Skin epidermis (tissue), 12 donors: ENCODE data around the gene HIVEP3.

Experiments
- H3K27ac ChIP-seq, 21 experiments: fragments of 200-600 bp; sonication (generic) in 11 of 21; one replicate each; pipeline ENCODE4 v1.5.0; 2020; ENCODE audit warnings: mild to moderate bottlenecking in 3 of 21, inconsistent platforms in 2 of 21, moderate library complexity in 2 of 21
- H3K4me3 ChIP-seq, 7 experiments: fragments of 200-600 bp; sonication (generic) in 2 of 7; one replicate each; pipeline ENCODE4 v1.5.0; 2020; ENCODE audit warnings: inconsistent platforms in 2 of 7, mild to moderate bottlenecking in 2 of 7, moderate library complexity in 1 of 7

Gene HIVEP3

GRCh38 chr1:41546833-41547135, 371.9 kb downstream of the HIVEP3 start:
- H3K4me3 ChIP-seq: no peak overlapping the region
- no peak overlapping the region for H3K27ac ChIP-seq

DNA sequence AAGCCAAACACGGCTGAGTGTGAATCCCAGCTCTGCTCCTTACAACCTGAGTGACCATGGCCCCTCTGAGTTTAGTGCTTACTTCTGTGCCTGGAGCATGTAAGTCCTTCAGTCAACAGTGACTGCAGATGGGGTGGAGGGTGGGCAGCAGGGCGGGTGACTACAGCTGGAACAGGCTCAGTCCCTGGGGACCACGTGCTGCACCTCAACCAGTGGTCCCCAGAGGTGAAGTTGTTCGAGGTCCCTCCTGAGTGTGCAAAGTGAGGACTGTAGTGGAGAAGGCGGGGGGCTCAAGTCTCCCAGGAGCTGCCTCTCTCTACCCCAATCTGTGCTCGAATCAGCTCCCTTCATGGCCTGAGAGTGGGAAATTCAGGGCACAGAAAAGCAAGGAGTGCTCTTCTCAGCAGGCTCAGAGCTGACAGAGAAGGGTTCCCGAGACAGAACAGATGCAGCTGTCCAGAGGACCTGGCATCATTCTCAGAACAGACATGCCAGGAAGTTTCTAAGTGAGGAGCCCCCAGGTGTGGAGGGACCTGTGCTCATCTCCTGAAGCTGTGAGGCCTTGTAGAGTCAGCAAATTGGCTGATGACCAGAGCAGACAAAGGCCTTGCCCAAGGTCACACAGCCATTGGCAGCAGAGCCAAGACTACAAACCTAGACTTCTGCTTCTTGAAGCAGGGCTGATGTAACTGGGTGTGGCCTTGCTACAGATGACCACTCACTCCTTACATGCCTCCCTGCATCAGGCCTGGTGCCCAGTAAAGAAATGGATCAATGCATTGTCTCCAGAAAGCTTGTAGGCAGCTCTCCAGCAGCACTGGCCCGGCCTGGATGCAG, 372.5 kb downstream of the HIVEP3 start:
- no peak overlapping the region for H3K27ac ChIP-seq
- H3K4me3 ChIP-seq: no peak overlapping the region

DNA sequence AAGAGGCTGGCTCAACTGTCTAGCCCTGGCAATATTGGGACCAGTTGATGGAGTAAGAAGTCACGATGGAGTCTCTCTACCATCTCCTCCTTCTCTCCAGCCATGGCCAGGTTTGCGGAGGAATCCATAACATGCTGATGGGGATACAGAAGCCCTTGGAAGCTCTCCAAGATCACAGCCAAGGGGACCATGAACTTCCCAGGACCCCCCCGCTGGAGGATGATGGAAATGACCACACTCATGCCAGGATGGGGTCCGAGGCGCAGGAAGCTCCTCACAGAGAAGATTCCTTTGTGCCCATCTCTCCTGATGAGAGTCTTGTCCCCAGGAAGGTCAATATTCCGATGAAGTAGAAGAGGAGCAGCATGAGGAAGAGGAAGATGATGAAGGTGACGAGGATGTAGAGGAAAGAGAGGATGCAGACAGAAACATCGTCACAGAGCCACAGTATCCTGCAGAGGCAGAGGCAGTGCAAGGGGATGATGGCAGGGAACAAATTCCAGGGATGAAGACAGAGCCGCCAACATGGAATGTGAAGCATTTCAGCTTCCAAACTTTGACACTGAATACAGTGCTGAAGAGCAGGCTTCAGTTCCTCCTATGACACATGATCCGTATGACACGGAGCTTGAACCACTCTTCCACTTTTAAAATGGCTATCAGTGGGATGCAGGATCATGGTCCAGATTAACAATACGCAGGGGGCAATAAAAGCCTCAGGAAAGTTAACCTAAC, 376.4 kb downstream of the HIVEP3 start:
- no peak overlapping the region for H3K4me3 ChIP-seq
- no peak overlapping the region for H3K27ac ChIP-seq

- Histone ChIP-seq H3K4me3 (no peak overlapping the region), H3K27ac (no peak overlapping the region)
Measured at GRCh38 chr1:41541592-41541952, 377.1 kb downstream of the HIVEP3 start.

- Histone ChIP-seq H3K27ac (no peak overlapping the region), H3K4me3 (no peak overlapping the region)
Measured at GRCh38 chr1:41540886-41541591, 377.7 kb downstream of the HIVEP3 start.

DNA sequence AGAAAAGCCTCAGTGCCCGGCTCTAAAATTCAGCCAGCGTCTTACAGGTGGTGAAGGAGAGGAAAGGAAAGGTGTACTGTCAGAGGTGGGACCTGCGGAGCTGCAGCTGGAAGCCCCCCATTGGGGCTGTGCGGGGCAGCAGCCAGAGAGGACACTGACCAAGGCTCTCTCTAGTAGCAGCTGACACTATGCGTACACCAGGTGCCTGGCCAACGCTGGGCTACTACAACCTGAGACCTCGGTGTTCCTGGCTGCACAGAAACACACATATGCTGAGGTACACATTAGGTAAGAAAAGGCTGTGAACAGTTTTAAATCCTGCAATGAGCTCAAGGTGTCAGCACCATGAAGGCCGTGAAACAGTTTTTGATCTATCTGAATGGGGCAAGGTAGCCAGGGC, 378.7 kb downstream of the HIVEP3 start:
- Histone ChIP-seq H3K27ac (no peak overlapping the region), H3K4me3 (no peak overlapping the region)

GRCh38 chr1:41539418-41539805, 379.3 kb downstream of the HIVEP3 start:
- Histone ChIP-seq H3K4me3 (no peak overlapping the region), H3K27ac (no peak overlapping the region)

DNA sequence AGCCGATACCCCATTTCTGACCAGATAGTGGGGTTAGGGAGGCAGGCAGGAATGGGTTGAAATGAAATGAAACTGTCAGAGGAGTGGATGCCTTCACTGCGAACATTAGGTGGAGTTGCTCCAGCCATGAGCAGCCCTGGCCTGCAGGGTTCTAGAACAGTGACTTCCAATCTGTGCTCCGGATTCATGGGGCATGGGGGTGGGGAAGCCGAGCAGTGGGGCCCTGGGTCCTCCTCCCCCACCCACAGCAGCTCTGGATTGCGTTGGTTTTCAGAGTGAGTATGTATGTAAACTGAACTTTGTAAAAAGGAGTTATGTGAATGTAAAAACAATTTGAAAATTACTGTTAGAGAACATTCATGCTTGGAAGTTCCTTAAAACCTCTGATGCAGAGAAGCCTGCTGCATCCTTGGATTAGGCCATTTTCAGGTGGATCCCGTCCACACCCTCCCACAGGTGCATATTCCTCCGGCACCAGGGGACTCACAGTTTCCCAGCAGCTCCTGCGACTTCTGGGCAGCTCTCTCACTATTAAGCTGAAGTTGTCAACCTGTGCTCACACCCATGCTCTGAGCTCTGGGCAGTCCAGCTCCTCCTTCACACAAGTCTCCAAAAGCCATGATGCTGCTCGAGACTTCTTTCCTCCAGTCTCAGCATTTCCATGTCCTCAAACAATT, 379.8 kb downstream of the HIVEP3 start:
- H3K4me3 ChIP-seq: no peak overlapping the region
- H3K27ac ChIP-seq: no peak overlapping the region

DNA sequence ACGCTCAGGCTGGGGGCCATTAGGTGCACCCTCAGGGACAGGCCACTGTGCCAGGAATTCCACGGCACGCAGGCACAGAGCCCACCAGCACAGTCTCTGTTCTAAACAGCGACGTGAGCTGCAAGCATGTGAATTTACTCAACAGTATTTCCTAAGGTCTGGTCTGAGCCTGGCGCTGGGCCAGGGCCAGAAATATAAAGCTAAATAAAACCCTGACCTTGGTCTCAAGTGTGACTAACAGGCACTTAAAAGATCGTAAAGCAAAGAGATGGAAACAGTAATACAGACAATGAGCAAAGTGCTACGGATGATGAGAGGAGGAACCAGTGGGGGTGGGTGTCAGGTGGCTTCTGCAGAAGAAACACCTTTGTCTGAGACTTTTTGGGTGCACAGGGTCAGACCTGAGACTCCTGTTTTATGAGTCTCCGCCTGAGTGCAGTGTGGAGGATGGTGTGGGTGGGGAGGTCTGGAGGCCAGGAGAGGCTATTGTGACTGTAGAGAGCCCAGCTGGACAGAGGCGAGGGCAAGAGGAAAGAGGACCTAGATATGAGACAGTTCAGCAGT, 380.9 kb downstream of the HIVEP3 start:
- Histone ChIP-seq H3K27ac (no peak overlapping the region), H3K4me3 (no peak overlapping the region)

DNA sequence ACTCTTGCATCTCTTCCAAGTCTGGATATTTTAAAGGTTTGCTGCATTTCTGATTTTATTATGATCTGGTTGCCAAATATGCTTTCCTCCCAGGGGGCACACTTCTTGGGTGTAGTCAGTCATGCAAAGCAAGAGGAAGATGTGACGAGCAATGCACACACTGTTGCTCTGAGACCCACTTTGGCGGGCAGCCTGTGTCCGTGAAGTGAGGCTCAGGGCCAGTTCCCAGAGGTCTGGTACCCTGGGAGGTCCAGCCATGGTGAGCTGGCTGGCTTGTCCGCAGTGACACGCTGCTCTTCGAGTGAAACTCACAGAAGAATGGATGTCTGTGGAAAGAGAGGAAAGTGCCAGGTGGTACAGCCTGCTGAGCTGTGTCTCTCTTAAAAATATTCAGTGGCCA, 381.5 kb downstream of the HIVEP3 start:
- no peak overlapping the region for H3K4me3 ChIP-seq
- no peak overlapping the region for H3K27ac ChIP-seq

DNA sequence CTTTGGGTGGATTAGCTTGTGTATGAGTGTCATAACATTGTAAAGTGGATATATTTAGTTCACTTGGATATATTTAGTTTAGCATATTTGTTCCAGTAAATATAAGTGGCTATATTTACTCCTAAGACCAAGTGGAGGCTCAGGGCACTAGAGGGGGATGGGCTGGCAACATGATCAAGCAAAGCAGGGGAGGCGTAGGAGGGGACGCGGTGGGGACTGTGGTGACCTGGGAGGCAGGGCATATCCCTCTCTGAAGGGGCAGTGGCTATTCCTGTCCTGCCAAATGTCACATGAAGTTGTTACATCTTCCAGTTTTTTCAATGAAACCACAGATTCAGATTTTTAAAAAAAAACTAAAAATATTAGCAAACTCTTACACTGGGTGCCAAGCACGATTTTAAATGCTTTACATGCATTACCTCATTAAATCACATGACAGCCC, 382.3 kb downstream of the HIVEP3 start:
- no peak overlapping the region for H3K27ac ChIP-seq
- H3K4me3 ChIP-seq: no peak overlapping the region

DNA sequence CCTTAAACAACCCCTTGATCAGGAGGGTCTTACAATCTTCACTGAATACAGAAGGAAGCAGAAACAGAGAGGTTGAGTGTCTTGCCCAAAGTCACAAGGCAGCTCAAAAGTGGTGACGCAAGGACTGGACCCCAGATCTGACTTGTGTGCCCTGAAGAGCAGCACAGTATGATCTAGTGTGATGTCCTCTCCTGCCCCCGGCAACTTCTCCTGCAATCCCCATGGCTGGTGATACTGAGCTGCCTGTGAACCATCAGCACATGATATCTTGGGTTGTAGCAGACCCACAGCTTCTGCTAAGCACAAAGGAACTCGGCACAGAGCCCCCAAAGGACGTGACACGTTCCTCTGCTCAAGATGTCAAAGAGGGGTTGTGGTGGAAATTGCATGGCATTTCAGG, 383.0 kb downstream of the HIVEP3 start:
- Histone ChIP-seq H3K27ac (no peak overlapping the region), H3K4me3 (no peak overlapping the region)

- Histone ChIP-seq H3K27ac (no peak overlapping the region), H3K4me3 (no peak overlapping the region)
Measured at GRCh38 chr1:41535276-41535675, 383.4 kb downstream of the HIVEP3 start.

DNA sequence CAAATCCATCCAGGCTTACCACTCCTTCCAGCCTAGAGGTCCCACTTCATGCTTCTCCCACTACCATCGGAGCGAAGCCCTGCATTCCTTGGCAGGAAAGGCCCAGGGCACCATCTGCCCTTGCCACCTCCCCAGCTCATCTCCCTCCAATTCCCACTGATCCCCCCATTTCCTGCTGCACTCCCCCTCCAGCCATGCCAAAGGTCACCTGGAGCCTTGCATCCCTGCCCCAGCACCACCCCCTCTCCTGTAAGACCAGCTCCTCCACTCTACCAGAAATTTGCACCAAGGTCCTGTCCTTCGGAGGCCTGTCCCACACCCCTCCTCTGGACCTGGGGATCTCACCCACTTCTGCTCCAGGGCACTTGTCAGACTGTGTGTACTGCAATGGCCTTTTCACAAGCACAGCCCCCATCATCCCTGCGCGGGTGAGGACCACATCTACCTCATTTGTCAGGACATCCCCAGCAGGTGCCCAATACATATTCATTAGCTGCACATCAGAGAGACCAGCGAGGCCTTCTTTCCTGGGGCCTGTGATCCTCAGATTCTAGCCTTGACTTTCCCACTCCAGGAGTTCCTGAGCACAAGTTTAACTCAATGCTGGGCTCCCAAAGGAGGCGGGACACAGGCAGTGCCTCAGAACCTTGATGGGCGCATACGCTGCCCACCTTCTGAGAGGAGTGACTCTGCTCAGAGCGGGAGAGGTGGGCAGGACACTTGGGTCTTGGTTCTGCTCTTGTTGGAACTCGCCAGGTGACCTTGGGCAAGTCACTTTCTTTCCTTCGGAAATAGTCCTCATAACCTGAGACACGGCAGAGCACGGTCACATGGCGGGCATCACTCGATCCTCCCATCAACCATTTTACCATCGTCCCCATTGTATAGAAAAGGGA, 384.3 kb downstream of the HIVEP3 start:
- Histone ChIP-seq H3K27ac (no peak overlapping the region), H3K4me3 (no peak overlapping the region)

- H3K27ac ChIP-seq: no peak overlapping the region
- H3K4me3 ChIP-seq: no peak overlapping the region
Measured at GRCh38 chr1:41533731-41534080, 385.0 kb downstream of the HIVEP3 start.

DNA sequence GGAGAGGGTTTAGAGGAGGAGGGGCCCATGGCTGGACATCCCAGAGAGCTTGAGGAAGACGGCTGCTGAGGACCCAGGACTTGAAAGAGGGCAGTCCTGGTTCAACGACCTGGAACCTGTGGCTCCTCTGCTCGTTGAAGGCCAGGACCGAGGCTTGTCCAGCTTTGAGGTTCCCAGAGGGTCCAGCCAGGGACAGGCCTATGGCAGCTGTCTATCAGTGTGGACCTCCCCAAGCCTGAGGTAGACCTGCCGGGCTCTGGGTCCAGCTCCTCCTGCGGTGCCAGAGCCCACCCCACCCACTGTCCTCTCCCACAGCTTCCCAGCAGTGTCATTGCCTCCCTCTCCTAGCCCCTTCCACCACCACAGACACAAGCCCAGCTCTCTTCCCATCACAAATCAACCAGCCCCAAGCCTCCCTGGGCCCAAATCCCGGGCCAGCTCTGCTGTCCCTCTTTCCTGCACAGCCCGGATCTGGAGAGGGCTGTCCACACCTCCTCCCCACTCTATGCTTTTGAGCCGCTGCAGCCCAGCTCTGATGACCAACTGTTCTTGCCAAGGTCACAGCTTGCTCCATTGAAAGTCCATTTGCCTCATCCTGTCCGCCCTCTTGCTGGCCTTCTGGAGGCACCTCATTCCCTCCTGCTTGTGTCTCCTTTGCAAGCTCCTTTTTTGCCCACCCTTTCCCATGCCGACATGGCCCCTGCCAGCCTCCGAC, 385.5 kb downstream of the HIVEP3 start:
- Histone ChIP-seq H3K4me3 (no peak overlapping the region), H3K27ac (no peak overlapping the region)

DNA sequence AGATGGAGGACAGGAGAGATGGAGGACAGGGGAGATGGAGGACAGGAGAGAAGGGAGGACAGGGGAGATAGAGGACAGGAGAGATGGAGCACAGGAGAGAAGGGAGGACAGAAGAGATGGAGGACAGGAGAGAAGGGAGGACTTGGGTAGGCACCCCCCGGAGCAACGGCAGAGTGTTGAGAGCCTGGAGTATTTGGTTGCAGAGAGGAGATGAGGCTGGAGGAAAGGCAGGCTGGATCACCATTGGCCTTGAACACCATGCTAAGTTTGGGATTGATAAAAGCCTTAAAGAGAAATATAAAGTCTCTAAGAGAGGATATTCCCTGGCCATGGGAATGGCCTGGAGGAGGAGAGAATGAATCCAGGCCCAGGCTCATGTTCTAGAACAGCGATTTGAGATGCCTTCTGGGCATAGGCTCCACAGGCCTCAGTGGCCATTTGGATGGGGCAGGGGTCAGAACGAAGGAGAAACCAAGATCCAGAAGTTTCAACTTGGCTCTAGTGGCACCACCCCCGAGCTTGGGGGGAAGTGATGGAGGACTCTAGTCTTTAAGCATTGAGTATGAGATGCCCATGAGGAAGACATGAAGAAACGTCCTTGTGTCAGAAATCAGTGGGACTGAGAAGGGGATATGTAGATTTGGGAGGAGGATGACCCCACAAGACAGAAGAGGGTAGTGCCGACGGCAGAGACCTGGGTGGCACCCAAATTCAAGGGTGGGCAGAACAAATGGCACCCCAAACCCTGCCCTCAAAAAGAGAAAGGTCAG, 386.3 kb downstream of the HIVEP3 start:
- Histone ChIP-seq H3K4me3 (no peak overlapping the region), H3K27ac (no peak overlapping the region)

GRCh38 chr1:41530411-41530810, 388.3 kb downstream of the HIVEP3 start:
- Histone ChIP-seq H3K27ac (no peak overlapping the region), H3K4me3 (no peak overlapping the region)
